ENCODE results near the gene SANBR. TPM values are rescaled to one million over a fixed set of nuclear protein-coding genes. Genes with fewer than 3 reads are reported as not detected.

Gene SANBR
- total and polyA plus RNA-seq, 2 of the 13 experiments (the other 11 are each of a cell fraction or from before 2014, with no cell fraction given) = 9.8 to 20.9 TPM

DNA sequence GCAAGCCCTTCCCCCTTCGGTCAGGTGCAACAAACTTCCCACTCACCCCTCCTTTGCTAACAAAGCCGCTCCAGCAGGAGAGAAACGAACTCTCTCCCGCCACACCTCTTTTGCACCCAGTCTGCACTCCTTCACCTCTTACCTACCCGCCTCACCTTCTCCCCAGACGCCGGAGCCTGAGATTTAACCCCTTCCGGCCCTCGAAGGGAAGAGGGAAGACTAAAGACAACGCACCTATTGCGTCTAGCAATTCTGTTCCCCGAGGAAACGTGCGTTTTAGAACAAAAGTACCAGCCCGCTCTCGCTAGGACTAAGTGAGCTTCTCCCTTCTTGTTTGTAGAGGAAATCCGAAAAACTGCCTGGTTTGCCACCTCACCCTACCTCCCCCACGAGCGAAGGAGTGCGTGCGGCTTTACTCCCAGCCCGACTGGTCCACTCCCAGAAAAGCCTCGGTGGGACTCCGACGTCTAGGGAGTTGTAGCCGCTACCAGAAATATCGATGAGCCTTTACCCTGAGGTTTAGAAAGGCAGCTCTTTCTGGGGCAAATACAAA, 48.6 kb upstream of the SANBR start (continued):
- TF ChIP-seq, protein P1, sequence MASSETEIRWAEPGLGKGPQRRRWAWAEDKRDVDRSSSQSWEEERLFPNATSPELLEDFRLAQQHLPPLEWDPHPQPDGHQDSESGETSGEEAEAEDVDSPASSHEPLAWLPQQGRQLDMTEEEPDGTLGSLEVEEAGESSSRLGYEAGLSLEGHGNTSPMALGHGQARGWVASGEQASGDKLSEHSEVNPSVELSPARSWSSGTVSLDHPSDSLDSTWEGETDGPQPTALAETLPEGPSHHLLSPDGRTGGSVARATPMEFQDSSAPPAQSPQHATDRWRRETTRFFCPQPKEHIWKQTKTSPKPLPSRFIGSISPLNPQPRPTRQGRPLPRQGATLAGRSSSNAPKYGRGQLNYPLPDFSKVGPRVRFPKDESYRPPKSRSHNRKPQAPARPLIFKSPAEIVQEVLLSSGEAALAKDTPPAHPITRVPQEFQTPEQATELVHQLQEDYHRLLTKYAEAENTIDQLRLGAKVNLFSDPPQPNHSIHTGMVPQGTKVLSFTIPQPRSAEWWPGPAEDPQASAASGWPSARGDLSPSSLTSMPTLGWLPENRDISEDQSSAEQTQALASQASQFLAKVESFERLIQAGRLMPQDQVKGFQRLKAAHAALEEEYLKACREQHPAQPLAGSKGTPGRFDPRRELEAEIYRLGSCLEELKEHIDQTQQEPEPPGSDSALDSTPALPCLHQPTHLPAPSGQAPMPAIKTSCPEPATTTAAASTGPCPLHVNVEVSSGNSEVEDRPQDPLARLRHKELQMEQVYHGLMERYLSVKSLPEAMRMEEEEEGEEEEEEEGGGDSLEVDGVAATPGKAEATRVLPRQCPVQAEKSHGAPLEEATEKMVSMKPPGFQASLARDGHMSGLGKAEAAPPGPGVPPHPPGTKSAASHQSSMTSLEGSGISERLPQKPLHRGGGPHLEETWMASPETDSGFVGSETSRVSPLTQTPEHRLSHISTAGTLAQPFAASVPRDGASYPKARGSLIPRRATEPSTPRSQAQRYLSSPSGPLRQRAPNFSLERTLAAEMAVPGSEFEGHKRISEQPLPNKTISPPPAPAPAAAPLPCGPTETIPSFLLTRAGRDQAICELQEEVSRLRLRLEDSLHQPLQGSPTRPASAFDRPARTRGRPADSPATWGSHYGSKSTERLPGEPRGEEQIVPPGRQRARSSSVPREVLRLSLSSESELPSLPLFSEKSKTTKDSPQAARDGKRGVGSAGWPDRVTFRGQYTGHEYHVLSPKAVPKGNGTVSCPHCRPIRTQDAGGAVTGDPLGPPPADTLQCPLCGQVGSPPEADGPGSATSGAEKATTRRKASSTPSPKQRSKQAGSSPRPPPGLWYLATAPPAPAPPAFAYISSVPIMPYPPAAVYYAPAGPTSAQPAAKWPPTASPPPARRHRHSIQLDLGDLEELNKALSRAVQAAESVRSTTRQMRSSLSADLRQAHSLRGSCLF (CRISPR knock-in tag; IDR thresholded peaks at IDR 0.05; ENCODE audit: borderline replicate concordance) = no peak
- TF ChIP-seq PCBP2 (optimal IDR thresholded peaks at IDR 0.05; ENCODE audit: low read depth, low read length, poor library complexity, severe bottlenecking) (no peak), SMARCC2 (IDR thresholded peaks at IDR 0.05) (no peak), ZNF75D (CRISPR knock-in tag; IDR thresholded peaks at IDR 0.05; ENCODE audit: borderline replicate concordance) (no peak), HHEX (CRISPR knock-in tag; IDR thresholded peaks at IDR 0.05) (no peak), MXI1 (IDR thresholded peaks at IDR 0.05; ENCODE audit: borderline replicate concordance, low read depth, low read length) (no peak), ZNF224 (CRISPR knock-in tag; IDR thresholded peaks at IDR 0.05) (no peak), NR2F2 (IDR thresholded peaks at IDR 0.05; ENCODE audit: borderline replicate concordance, low read depth) (peak; percentile 63; the same call in 1 of the 2 replicates)
- TF ChIP-seq, protein P2, sequence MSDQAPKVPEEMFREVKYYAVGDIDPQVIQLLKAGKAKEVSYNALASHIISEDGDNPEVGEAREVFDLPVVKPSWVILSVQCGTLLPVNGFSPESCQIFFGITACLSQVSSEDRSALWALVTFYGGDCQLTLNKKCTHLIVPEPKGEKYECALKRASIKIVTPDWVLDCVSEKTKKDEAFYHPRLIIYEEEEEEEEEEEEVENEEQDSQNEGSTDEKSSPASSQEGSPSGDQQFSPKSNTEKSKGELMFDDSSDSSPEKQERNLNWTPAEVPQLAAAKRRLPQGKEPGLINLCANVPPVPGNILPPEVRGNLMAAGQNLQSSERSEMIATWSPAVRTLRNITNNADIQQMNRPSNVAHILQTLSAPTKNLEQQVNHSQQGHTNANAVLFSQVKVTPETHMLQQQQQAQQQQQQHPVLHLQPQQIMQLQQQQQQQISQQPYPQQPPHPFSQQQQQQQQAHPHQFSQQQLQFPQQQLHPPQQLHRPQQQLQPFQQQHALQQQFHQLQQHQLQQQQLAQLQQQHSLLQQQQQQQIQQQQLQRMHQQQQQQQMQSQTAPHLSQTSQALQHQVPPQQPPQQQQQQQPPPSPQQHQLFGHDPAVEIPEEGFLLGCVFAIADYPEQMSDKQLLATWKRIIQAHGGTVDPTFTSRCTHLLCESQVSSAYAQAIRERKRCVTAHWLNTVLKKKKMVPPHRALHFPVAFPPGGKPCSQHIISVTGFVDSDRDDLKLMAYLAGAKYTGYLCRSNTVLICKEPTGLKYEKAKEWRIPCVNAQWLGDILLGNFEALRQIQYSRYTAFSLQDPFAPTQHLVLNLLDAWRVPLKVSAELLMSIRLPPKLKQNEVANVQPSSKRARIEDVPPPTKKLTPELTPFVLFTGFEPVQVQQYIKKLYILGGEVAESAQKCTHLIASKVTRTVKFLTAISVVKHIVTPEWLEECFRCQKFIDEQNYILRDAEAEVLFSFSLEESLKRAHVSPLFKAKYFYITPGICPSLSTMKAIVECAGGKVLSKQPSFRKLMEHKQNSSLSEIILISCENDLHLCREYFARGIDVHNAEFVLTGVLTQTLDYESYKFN (CRISPR knock-in tag; conservative IDR thresholded peaks at IDR 0.05) = no peak
- TF ChIP-seq, protein P3, sequence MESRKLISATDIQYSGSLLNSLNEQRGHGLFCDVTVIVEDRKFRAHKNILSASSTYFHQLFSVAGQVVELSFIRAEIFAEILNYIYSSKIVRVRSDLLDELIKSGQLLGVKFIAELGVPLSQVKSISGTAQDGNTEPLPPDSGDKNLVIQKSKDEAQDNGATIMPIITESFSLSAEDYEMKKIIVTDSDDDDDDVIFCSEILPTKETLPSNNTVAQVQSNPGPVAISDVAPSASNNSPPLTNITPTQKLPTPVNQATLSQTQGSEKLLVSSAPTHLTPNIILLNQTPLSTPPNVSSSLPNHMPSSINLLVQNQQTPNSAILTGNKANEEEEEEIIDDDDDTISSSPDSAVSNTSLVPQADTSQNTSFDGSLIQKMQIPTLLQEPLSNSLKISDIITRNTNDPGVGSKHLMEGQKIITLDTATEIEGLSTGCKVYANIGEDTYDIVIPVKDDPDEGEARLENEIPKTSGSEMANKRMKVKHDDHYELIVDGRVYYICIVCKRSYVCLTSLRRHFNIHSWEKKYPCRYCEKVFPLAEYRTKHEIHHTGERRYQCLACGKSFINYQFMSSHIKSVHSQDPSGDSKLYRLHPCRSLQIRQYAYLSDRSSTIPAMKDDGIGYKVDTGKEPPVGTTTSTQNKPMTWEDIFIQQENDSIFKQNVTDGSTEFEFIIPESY (CRISPR knock-in tag; IDR thresholded peaks at IDR 0.05) = no peak
- TF ChIP-seq, protein P4, sequence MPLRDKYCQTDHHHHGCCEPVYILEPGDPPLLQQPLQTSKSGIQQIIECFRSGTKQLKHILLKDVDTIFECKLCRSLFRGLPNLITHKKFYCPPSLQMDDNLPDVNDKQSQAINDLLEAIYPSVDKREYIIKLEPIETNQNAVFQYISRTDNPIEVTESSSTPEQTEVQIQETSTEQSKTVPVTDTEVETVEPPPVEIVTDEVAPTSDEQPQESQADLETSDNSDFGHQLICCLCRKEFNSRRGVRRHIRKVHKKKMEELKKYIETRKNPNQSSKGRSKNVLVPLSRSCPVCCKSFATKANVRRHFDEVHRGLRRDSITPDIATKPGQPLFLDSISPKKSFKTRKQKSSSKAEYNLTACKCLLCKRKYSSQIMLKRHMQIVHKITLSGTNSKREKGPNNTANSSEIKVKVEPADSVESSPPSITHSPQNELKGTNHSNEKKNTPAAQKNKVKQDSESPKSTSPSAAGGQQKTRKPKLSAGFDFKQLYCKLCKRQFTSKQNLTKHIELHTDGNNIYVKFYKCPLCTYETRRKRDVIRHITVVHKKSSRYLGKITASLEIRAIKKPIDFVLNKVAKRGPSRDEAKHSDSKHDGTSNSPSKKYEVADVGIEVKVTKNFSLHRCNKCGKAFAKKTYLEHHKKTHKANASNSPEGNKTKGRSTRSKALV (CRISPR knock-in tag; IDR thresholded peaks at IDR 0.05) = no peak
- TF ChIP-seq, protein P5, sequence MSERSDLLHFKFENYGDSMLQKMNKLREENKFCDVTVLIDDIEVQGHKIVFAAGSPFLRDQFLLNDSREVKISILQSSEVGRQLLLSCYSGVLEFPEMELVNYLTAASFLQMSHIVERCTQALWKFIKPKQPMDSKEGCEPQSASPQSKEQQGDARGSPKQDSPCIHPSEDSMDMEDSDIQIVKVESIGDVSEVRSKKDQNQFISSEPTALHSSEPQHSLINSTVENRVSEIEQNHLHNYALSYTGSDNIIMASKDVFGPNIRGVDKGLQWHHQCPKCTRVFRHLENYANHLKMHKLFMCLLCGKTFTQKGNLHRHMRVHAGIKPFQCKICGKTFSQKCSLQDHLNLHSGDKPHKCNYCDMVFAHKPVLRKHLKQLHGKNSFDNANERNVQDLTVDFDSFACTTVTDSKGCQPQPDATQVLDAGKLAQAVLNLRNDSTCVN (CRISPR knock-in tag; IDR thresholded peaks at IDR 0.05; ENCODE audit: borderline replicate concordance) = peak; percentile 35; the same call in 1 of the 2 replicates
- TF ChIP-seq, protein P6, sequence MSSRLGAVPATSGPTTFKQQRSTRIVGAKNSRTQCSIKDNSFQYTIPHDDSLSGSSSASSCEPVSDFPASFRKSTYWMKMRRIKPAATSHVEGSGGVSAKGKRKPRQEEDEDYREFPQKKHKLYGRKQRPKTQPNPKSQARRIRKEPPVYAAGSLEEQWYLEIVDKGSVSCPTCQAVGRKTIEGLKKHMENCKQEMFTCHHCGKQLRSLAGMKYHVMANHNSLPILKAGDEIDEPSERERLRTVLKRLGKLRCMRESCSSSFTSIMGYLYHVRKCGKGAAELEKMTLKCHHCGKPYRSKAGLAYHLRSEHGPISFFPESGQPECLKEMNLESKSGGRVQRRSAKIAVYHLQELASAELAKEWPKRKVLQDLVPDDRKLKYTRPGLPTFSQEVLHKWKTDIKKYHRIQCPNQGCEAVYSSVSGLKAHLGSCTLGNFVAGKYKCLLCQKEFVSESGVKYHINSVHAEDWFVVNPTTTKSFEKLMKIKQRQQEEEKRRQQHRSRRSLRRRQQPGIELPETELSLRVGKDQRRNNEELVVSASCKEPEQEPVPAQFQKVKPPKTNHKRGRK (CRISPR knock-in tag; IDR thresholded peaks at IDR 0.05) = no peak
